ENCODE data around the gene ELMOD3. TPM values are rescaled to one million over a fixed set of nuclear protein-coding genes. Genes with fewer than 3 reads are reported as not detected.
"Not testable (repeated sequence)": the region's sequence is repeated elsewhere in the genome, so short reads cannot be mapped to it uniquely, and the experiment has no call there.

ELMOD3 gene
- total RNA-seq, 4 donors from 2014 or later: 13.3 to 37.8 (median 32.8) TPM

GRCh38 chr2:85341269-85342029 lies 13.1 kb upstream of the ELMOD3 start:
- H3K4me3 ChIP-seq: no peak overlapping the region
- H3K27ac ChIP-seq: no peak overlapping the region
- no peak for DNase-seq
- no peak for TF ChIP-seq POLR2AphosphoS5 (IDR thresholded peaks at IDR 0.05)
- TF ChIP-seq CTCF (IDR thresholded peaks at IDR 0.05): no peak
- no peak for TF ChIP-seq POLR2A (IDR thresholded peaks at IDR 0.05)
- TF ChIP-seq EP300 (IDR thresholded peaks at IDR 0.05; ENCODE audit: low read depth): no peak
- H3K27me3 ChIP-seq: no peaks in the 10 kb centered on the region
- H3K36me3 ChIP-seq: peaks cover 0 to 14% (median 7%) of the 10 kb centered on the region in 4 donors
- WGBS, 2 donors (ENCODE audit: low coverage in 1 of 2): 95% methylated on average over 30 of the region's 30 CpGs; no CpG with 5 or more reads in 1 of the 2 donors
- no peaks in the 10 kb centered on the region for H3K9me3 ChIP-seq
- in situ Hi-C loops (cut with MboI; ENCODE audit: low pct_ligation_motif_present in 1 of 4, low pct_unique_long_range_greater_than_20kb in 1 of 4, low sequenced_read_pairs in 3 of 4) (no loop called here), intact Hi-C loops (cut with DNase I; ENCODE audit: low total_unique reads) (no loop called here)
- H3K4me1 ChIP-seq: no peaks in the 10 kb centered on the region

- TF ChIP-seq POLR2A (IDR thresholded peaks at IDR 0.05) (no peak), EP300 (IDR thresholded peaks at IDR 0.05; ENCODE audit: low read depth) (no peak), CTCF (IDR thresholded peaks at IDR 0.05) (no peak), POLR2AphosphoS5 (IDR thresholded peaks at IDR 0.05) (no peak)
- no peak for DNase-seq
- no peak overlapping the region for H3K27ac ChIP-seq
- no peak overlapping the region for H3K4me3 ChIP-seq
- 86 to 90% methylated on average over 3 of the region's 3 CpGs for WGBS, 2 donors (ENCODE audit: low coverage in 1 of 2)
- no peaks in the 10 kb centered on the region for H3K9me3 ChIP-seq
- H3K4me1 ChIP-seq: no peaks in the 10 kb centered on the region
- intact Hi-C loops (cut with DNase I; ENCODE audit: low total_unique reads) (no loop called here), in situ Hi-C loops (cut with MboI; ENCODE audit: low pct_ligation_motif_present in 1 of 4, low pct_unique_long_range_greater_than_20kb in 1 of 4, low sequenced_read_pairs in 3 of 4) (no loop called here)
- no peaks in the 10 kb centered on the region for H3K27me3 ChIP-seq
- peaks cover 0 to 17% (median 7%) of the 10 kb centered on the region in 4 donors for H3K36me3 ChIP-seq
Observed at GRCh38 chr2:85342156-85342555, 12.4 kb upstream of the ELMOD3 start.

GRCh38 chr2:85343207-85343895 lies 11.2 kb upstream of the ELMOD3 start:
- DNase-seq; intact Hi-C loops (cut with DNase I; ENCODE audit: low total_unique reads); H3K4me1 ChIP-seq; in situ Hi-C loops (cut with MboI; ENCODE audit: low pct_ligation_motif_present in 1 of 4, low pct_unique_long_range_greater_than_20kb in 1 of 4, low sequenced_read_pairs in 3 of 4); H3K27me3 ChIP-seq; H3K4me3 ChIP-seq; H3K27ac ChIP-seq; H3K9me3 ChIP-seq: not testable (repeated sequence)
- 96% methylated on average over 10 of the region's 10 CpGs; no CpG with 5 or more reads in 1 of the 2 donors for WGBS, 2 donors (ENCODE audit: low coverage in 1 of 2)
- H3K36me3 ChIP-seq: peaks cover 0 to 23% (median 7%) of the 10 kb centered on the region in 4 donors

- Histone ChIP-seq H3K36me3 (peaks cover 0 to 31% (median 12%) of the 10 kb centered on the region in 4 donors), H3K27ac (no peak overlapping the region)
- in situ Hi-C loops (cut with MboI; ENCODE audit: low pct_ligation_motif_present in 1 of 4, low pct_unique_long_range_greater_than_20kb in 1 of 4, low sequenced_read_pairs in 3 of 4): no loop called here
Observed at GRCh38 chr2:85344356-85344954, 10.1 kb upstream of the ELMOD3 start.

More at GRCh38 chr2:85344356-85344954, 10.1 kb upstream of the ELMOD3 start:
- no peak for TF ChIP-seq POLR2A (IDR thresholded peaks at IDR 0.05)
- TF ChIP-seq CTCF (IDR thresholded peaks at IDR 0.05): no peak
- no peak for TF ChIP-seq EP300 (IDR thresholded peaks at IDR 0.05; ENCODE audit: low read depth)
- TF ChIP-seq POLR2AphosphoS5 (IDR thresholded peaks at IDR 0.05): no peak
- H3K4me1 ChIP-seq: no peaks in the 10 kb centered on the region
- no peaks in the 10 kb centered on the region for H3K9me3 ChIP-seq
- intact Hi-C loops (cut with DNase I; ENCODE audit: low total_unique reads): no loop called here
- H3K4me3 ChIP-seq: no peak overlapping the region
- 76 to 84% methylated on average over 2 to 14 of the region's 14 CpGs for WGBS, 2 donors (ENCODE audit: low coverage in 1 of 2)
- H3K27me3 ChIP-seq: no peaks in the 10 kb centered on the region
- DNase-seq: no peak
